GM13977 (cell line): ENCODE results near the gene TMCO6.
A peak's percentile ranks its signal among the peaks of the same experiment; 100 is the strongest.

Experiments used
- DNase-seq: peaks from one replicate; pipeline ENCODE4 v3.0.0; 2012; ENCODE audit warnings: low spot score
- in situ Hi-C: fragments of 300-500 bp; cut with MboI; formaldehyde crosslinking; loops from one replicate; pipeline ENCODE4 v1.12.0; 2022; ENCODE audit warnings: low sequenced_read_pairs, low pct_unique_long_range_greater_than_20kb, mixed read lengths, inconsistent platforms; ENCODE audit not compliant: unreplicated experiment
- TF ChIP-seq, protein P1 (sequence below): IDR thresholded peaks from 2 replicates; pipeline ENCODE4 v1.5.1; 2012; ENCODE audit warnings: mild to moderate bottlenecking, control low read depth; ENCODE audit not compliant: insufficient read depth; ENCODE audit errors: extremely low read depth, missing control alignments

The TMCO6 gene

GRCh38 chr5:140678993-140679392 lies 39.7 kb downstream of the TMCO6 start:
- TF ChIP-seq, protein P1, sequence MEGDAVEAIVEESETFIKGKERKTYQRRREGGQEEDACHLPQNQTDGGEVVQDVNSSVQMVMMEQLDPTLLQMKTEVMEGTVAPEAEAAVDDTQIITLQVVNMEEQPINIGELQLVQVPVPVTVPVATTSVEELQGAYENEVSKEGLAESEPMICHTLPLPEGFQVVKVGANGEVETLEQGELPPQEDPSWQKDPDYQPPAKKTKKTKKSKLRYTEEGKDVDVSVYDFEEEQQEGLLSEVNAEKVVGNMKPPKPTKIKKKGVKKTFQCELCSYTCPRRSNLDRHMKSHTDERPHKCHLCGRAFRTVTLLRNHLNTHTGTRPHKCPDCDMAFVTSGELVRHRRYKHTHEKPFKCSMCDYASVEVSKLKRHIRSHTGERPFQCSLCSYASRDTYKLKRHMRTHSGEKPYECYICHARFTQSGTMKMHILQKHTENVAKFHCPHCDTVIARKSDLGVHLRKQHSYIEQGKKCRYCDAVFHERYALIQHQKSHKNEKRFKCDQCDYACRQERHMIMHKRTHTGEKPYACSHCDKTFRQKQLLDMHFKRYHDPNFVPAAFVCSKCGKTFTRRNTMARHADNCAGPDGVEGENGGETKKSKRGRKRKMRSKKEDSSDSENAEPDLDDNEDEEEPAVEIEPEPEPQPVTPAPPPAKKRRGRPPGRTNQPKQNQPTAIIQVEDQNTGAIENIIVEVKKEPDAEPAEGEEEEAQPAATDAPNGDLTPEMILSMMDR = no peak
- no peak for DNase-seq
- in situ Hi-C loops = no loop called here

GRCh38 chr5:140690376-140690932 lies 51.2 kb downstream of the TMCO6 start:
- TF ChIP-seq, protein P1 = no peak
- in situ Hi-C loops = no loop called here
- no peak for DNase-seq

- in situ Hi-C loops = no loop called here
- TF ChIP-seq, protein P1 = peak; percentile 1
- DNase-seq = peak; percentile 90
Observed at GRCh38 chr5:140690941-140691924, 52.0 kb downstream of the TMCO6 start, which contains the start of the genes HARS1 and HARS2. HARS1 (minus strand) TSS chr5:140691370; CDS start chr5:140691304, 66 bp downstream. HARS2 (plus strand) TSS chr5:140691455; CDS start chr5:140691649, 194 bp downstream.

GRCh38 chr5:140694276-140694675 lies 55.0 kb downstream of the TMCO6 start:
- DNase-seq = no peak
- TF ChIP-seq, protein P1 = no peak
- in situ Hi-C loops = no loop called here
